GM21381 (cell line): ENCODE data around the gene EIF2AK2.
"Not testable (repeated sequence)": the region's sequence is repeated elsewhere in the genome, so short reads cannot be mapped to it uniquely, and the experiment has no call there.

Source experiments
- ATAC-seq: cut with Tn5 transposase; IDR thresholded peaks from one replicate; pipeline ENCODE4 v1.9.1; 2021; ENCODE audit warnings: mild to moderate bottlenecking, moderate library complexity; ENCODE audit not compliant: unreplicated experiment

Gene EIF2AK2

GRCh38 chr2:37156857-37157714, at the start of gene EIF2AK2:
EIF2AK2 (minus strand) TSS chr2:37156980; CDS start chr2:37147806, 9,174 bp downstream.
- peak; percentile 86 for ATAC-seq

- ATAC-seq, result no peak
These were observed 49.0 kb upstream of the EIF2AK2 start for GRCh38 chr2:37205689-37206341.

- ATAC-seq, result not testable (repeated sequence)
These were observed 48.4 kb upstream of the EIF2AK2 start for GRCh38 chr2:37205071-37205661.

- no peak for ATAC-seq
These were observed 46.9 kb upstream of the EIF2AK2 start for GRCh38 chr2:37203708-37204107.

- ATAC-seq, result no peak
These were observed 45.0 kb upstream of the EIF2AK2 start for GRCh38 chr2:37201766-37202165.

GRCh38 chr2:37201208-37201607, 44.4 kb upstream of the EIF2AK2 start:
- ATAC-seq, result no peak

- no peak for ATAC-seq
These were observed 41.9 kb upstream of the EIF2AK2 start for GRCh38 chr2:37198681-37199065.

GRCh38 chr2:37196320-37197195, 39.8 kb upstream of the EIF2AK2 start, which contains the start of gene CEBPZOS:
CEBPZOS (plus strand) TSS chr2:37196496; CDS start chr2:37199705, 3,209 bp downstream.
- peak; percentile 74 for ATAC-seq

- not testable (repeated sequence) for ATAC-seq
These were observed 39.1 kb upstream of the EIF2AK2 start for GRCh38 chr2:37195862-37196319.

- ATAC-seq, result no peak
These were observed 35.8 kb upstream of the EIF2AK2 start for GRCh38 chr2:37192551-37192950.

- ATAC-seq, result no peak
These were observed 35.0 kb upstream of the EIF2AK2 start for GRCh38 chr2:37191747-37192146.

GRCh38 chr2:37191253-37191652, 34.5 kb upstream of the EIF2AK2 start:
- ATAC-seq, result no peak

- ATAC-seq, result no peak
These were observed 33.5 kb upstream of the EIF2AK2 start for GRCh38 chr2:37190290-37190689.

- no peak for ATAC-seq
These were observed 32.8 kb upstream of the EIF2AK2 start for GRCh38 chr2:37189452-37190153.

GRCh38 chr2:37188570-37188969, 31.8 kb upstream of the EIF2AK2 start, which contains the start of gene SULT6B1:
SULT6B1 (minus strand) TSS chr2:37188670; CDS start chr2:37188640, 30 bp downstream.
- no peak for ATAC-seq

GRCh38 chr2:37181726-37182684, 25.2 kb upstream of the EIF2AK2 start:
- no peak for ATAC-seq

- ATAC-seq, result no peak
These were observed 23.9 kb upstream of the EIF2AK2 start for GRCh38 chr2:37180640-37181039.

- no peak for ATAC-seq
These were observed 23.3 kb upstream of the EIF2AK2 start for GRCh38 chr2:37180006-37180639.
